CD14-positive monocyte (primary cell): ENCODE results near the gene PLXNA1. TPM values are rescaled to one million over a fixed set of nuclear protein-coding genes. Genes with fewer than 3 reads are reported as not detected.
A peak's percentile ranks its signal among the peaks of the same experiment; 100 is the strongest.

Source experiments
- DNase-seq, 3 donors: peaks; one replicate each; pipeline ENCODE4 v3.0.0-alpha.2; 2011 to 2022
- H2AFZ ChIP-seq: 2 replicates; pipeline ENCODE4 v1.6.0; 2012; ENCODE audit warnings: mild to moderate bottlenecking, low read depth, low read length, inconsistent platforms; ENCODE audit not compliant: insufficient read depth, poor library complexity, severe bottlenecking
- H3K27ac ChIP-seq, 2 donors: 1 replicate in 1 of 2; 2 replicates in 1 of 2; pipeline ENCODE4 v1.5.1; 2012 to 2013; ENCODE audit warnings: low read length in 2 of 2, control low read depth in 1 of 2, inconsistent platforms in 1 of 2, low read depth in 1 of 2, mild to moderate bottlenecking in 1 of 2
- H3K27me3 ChIP-seq, 2 donors: one replicate each; pipeline versions ENCODE4 v1.6.0 to v1.6.1; 2011 to 2013; ENCODE audit warnings: low read length in 2 of 2; ENCODE audit not compliant: control insufficient read depth in 2 of 2, insufficient read depth in 2 of 2
- H3K36me3 ChIP-seq, 2 donors: replicated peaks in 1 of 2; 1 replicate in 1 of 2; 2 replicates in 1 of 2; pipeline versions ENCODE4 v1.5.1 to v1.6.1; 2012 to 2013; ENCODE audit warnings: low read length in 2 of 2, control low read depth in 1 of 2, inconsistent platforms in 1 of 2, mild to moderate bottlenecking in 1 of 2; ENCODE audit not compliant: insufficient read depth in 2 of 2, control insufficient read depth in 1 of 2
- H3K4me1 ChIP-seq, 2 donors: 1 replicate in 1 of 2; 2 replicates in 1 of 2; pipeline versions ENCODE4 v1.5.1 to v1.6.1; 2012 to 2013; ENCODE audit warnings: low read length in 2 of 2, control low read depth in 1 of 2, inconsistent platforms in 1 of 2, mild to moderate bottlenecking in 1 of 2, moderate library complexity in 1 of 2; ENCODE audit not compliant: insufficient read depth in 2 of 2, control insufficient read depth in 1 of 2
- H3K4me2 ChIP-seq: replicated peaks from 2 replicates; pipeline ENCODE3; 2012; ENCODE audit warnings: low read length, moderate library complexity, mild to moderate bottlenecking; ENCODE audit not compliant: poor library complexity, severe bottlenecking; ENCODE audit errors: extremely low read depth
- H3K4me3 ChIP-seq, 3 experiments: fragments of 200-600 bp in 1 of 3; sonication (generic) in 1 of 3; replicated peaks in 1 of 3; 1 replicate in 2 of 3; 2 replicates in 1 of 3; pipeline ENCODE4 v1.5.1; 2011 to 2013; ENCODE audit warnings: low read length in 3 of 3, mild to moderate bottlenecking in 3 of 3, control low read depth in 2 of 3, low read depth in 2 of 3, inconsistent platforms in 1 of 3, moderate library complexity in 1 of 3
- H3K79me2 ChIP-seq: 2 replicates; pipeline ENCODE4 v1.6.0; 2012; ENCODE audit warnings: mild to moderate bottlenecking, control low read depth, inconsistent platforms, low read length, moderate library complexity; ENCODE audit not compliant: insufficient read depth
- H3K9ac ChIP-seq: 2 replicates; pipeline ENCODE4 v1.6.0; 2017; ENCODE audit warnings: low read length, mild to moderate bottlenecking; ENCODE audit not compliant: insufficient read depth, poor library complexity, severe bottlenecking
- H3K9me3 ChIP-seq, 2 donors: replicated peaks in 1 of 2; 1 replicate in 1 of 2; 2 replicates in 1 of 2; pipeline versions ENCODE4 v1.5.1 to v1.6.1; 2012 to 2013; ENCODE audit warnings: low read length in 2 of 2, control low read depth in 1 of 2; ENCODE audit not compliant: control insufficient read depth in 1 of 2, insufficient read depth in 1 of 2
- H4K20me1 ChIP-seq: 2 replicates; pipeline ENCODE4 v1.6.0; 2012; ENCODE audit warnings: mild to moderate bottlenecking, low read length, control low read depth, moderate library complexity; ENCODE audit not compliant: insufficient read depth
- H3K27ac Mint-ChIP-seq, 7 donors: one replicate each; pipeline ENCODE4 v1.8.0; 2020; ENCODE audit warnings: mild to moderate bottlenecking in 7 of 7, mixed read lengths in 7 of 7, moderate library complexity in 6 of 7, inconsistent platforms in 2 of 7
- H3K27me3 Mint-ChIP-seq, 3 donors: one replicate each; pipeline ENCODE4 v1.8.0; 2021 to 2022; ENCODE audit warnings: low read depth in 3 of 3, mild to moderate bottlenecking in 3 of 3, mixed read lengths in 3 of 3, moderate library complexity in 3 of 3, inconsistent platforms in 1 of 3
- H3K36me3 Mint-ChIP-seq, 2 donors: one replicate each; pipeline ENCODE4 v1.8.0; 2020; ENCODE audit warnings: mixed read lengths in 2 of 2, inconsistent platforms in 1 of 2, mild to moderate bottlenecking in 1 of 2
- H3K4me1 Mint-ChIP-seq: one replicate; pipeline ENCODE4 v1.8.0; 2020; ENCODE audit warnings: mild to moderate bottlenecking, mixed read lengths
- H3K4me3 Mint-ChIP-seq, 2 donors: one replicate each; pipeline ENCODE4 v1.8.0; 2020; ENCODE audit warnings: mild to moderate bottlenecking in 2 of 2, mixed read lengths in 2 of 2, moderate library complexity in 1 of 2
- H3K9me3 Mint-ChIP-seq, 7 donors: one replicate each; pipeline ENCODE4 v1.8.0; 2020 to 2022; ENCODE audit warnings: mixed read lengths in 7 of 7, mild to moderate bottlenecking in 6 of 7, moderate library complexity in 6 of 7, inconsistent platforms in 2 of 7
- WGBS: methylation state at CpG from one replicate; pipeline ENCODE4 v1.1.5; 2013; ENCODE audit warnings: missing lambda C conversion rate; ENCODE audit not compliant: insufficient coverage; 5-methylcytosine and 5-hydroxymethylcytosine counted together
- intact Hi-C, 2 donors: fragments of 100-400 bp; cut with micrococcal nuclease; formaldehyde crosslinking; loops; one replicate each; pipeline versions ENCODE4 v1.15.0 to v1.15.1; 2023
- polyA plus RNA-seq, 3 donors: library from polyadenylated mRNA; depleted of rRNA in 1 of 3; unstranded in 2 of 3; stranded (reverse) in 1 of 3; fragments of 300-500 nt in 2 of 3; fragments of >200 nt in 1 of 3; fragmentation: Illumina TruSeq in 2 of 3; gene quantifications; 1 replicate in 2 of 3; 2 replicates in 1 of 3; pipeline ENCODE4 v1.2.3, GENCODE V29; 2012 to 2021
- TF ChIP-seq, protein P1 (sequence below): fragments of 200-600 bp; IDR thresholded peaks from one replicate; pipeline ENCODE4 v1.8.0; 2022; ENCODE audit warnings: antibody characterized with exemption, mild to moderate bottlenecking

Gene PLXNA1
- polyA plus RNA-seq, 3 donors: 2.7 TPM; not detected in 2

DNA sequence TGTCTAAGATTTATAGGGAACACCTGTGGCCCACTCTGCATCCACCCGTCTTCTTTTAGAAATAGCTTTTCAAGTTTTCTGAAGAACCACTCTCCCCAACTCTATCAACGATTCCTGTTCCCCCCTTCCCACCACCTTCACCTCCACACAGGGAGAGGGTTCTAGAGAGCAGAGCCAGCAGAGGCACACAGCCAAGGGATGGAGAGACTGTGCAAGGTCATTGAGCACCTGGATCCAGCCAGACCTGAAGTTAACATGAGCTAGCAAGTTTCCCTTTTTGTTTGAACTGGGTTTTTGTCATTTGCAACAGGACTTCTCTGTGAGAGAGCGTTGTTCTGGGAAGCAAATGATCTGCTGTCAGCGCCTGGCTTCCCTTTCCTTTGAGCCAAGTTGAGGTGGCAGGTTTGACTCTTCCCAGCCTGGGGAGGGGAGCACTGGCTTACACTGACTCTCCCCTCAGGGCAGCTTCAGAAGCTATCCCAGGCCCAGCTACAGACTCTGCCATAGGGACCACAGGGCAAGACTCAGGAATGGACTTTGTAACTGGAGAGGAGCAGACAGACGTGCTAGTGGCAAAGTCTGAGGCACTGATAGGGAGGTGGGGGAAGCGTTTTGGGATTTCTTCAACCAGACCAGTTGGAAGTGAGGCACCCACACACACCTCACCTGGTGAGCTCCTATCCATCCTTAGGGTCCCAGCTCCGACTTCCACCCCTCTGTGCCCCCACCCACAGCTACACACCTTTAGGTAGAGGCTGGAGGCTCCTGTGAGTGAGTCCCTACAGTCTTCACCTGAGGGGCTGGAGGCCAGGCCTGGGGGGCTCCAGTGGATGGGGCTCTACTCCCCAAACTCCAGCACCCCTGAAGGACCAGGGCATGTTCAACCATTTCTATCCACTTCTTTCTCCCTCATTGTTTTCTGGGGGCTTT lies 19.4 kb upstream of the PLXNA1 start:
- DNase-seq: no peak
- Mint-ChIP-seq H3K36me3 (no peaks in the 10 kb centered on the region), H3K27ac (no peak overlapping the region), H3K9me3 (no peaks in the 10 kb centered on the region), H3K4me1 (no peaks in the 10 kb centered on the region), H3K4me3 (no peak overlapping the region), H3K27me3 (peaks cover 10 to 36% (median 19%) of the 10 kb centered on the region in 3 donors)
- H3K4me3 ChIP-seq: no peak overlapping the region
- intact Hi-C loops: no loop called here
- H3K9ac ChIP-seq: no peak overlapping the region
- H3K27me3 ChIP-seq: peaks cover 0 to 17% of the 10 kb centered on the region in 2 donors
- H3K27ac ChIP-seq: no peak overlapping the region
- TF ChIP-seq, protein P1, sequence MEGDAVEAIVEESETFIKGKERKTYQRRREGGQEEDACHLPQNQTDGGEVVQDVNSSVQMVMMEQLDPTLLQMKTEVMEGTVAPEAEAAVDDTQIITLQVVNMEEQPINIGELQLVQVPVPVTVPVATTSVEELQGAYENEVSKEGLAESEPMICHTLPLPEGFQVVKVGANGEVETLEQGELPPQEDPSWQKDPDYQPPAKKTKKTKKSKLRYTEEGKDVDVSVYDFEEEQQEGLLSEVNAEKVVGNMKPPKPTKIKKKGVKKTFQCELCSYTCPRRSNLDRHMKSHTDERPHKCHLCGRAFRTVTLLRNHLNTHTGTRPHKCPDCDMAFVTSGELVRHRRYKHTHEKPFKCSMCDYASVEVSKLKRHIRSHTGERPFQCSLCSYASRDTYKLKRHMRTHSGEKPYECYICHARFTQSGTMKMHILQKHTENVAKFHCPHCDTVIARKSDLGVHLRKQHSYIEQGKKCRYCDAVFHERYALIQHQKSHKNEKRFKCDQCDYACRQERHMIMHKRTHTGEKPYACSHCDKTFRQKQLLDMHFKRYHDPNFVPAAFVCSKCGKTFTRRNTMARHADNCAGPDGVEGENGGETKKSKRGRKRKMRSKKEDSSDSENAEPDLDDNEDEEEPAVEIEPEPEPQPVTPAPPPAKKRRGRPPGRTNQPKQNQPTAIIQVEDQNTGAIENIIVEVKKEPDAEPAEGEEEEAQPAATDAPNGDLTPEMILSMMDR: no peak
- H3K9me3 ChIP-seq: no peaks in the 10 kb centered on the region
- H3K36me3 ChIP-seq: no peaks in the 10 kb centered on the region
- 95% methylated on average over 4 of the region's 7 CpGs for WGBS
- no peak overlapping the region for H2AFZ ChIP-seq
- no peaks in the 10 kb centered on the region for H4K20me1 ChIP-seq
- no peaks in the 10 kb centered on the region for H3K79me2 ChIP-seq
- H3K4me2 ChIP-seq: no peak overlapping the region
- no peaks in the 10 kb centered on the region for H3K4me1 ChIP-seq

DNA sequence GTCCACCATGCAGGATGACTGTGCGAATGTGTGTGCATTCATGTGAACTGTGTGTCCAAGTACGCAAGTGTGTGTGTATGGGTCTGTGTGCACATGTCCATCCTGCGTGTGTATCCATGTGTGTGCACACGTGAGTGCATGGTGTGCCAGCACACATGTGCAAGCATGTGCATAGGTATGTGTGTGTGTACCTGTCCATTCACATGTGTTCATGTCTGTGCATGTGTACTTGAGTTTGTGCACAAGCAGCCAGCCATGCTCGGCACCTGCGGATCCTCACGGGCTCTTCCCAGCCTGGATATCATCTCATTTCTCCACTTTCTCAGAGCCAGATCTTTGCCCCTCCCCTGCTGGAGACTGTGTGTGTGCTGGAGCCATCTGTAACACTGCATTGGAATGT lies 18.7 kb upstream of the PLXNA1 start:
- Histone ChIP-seq H3K27ac (no peak overlapping the region), H3K27me3 (peaks cover 0 to 20% of the 10 kb centered on the region in 2 donors), H3K4me2 (no peak overlapping the region), H3K9ac (no peak overlapping the region), H3K36me3 (no peaks in the 10 kb centered on the region), H3K9me3 (no peaks in the 10 kb centered on the region), H2AFZ (no peak overlapping the region), H3K79me2 (no peaks in the 10 kb centered on the region), H4K20me1 (no peaks in the 10 kb centered on the region), H3K4me3 (no peak overlapping the region), H3K4me1 (no peaks in the 10 kb centered on the region)
- no peaks in the 10 kb centered on the region for H3K36me3 Mint-ChIP-seq
- H3K27me3 Mint-ChIP-seq: peaks cover 7 to 37% (median 24%) of the 10 kb centered on the region in 3 donors
- H3K4me1 Mint-ChIP-seq: no peaks in the 10 kb centered on the region
- intact Hi-C loops: no loop called here
- H3K4me3 Mint-ChIP-seq: no peak overlapping the region
- WGBS: 81% methylated on average over 4 of the region's 7 CpGs
- no peak for DNase-seq
- TF ChIP-seq, protein P1: no peak
- peak overlapping the region in 1 of 7 donors; percentile 5 for H3K27ac Mint-ChIP-seq
- peaks cover 0 to 1% (median 0%) of the 10 kb centered on the region in 7 donors for H3K9me3 Mint-ChIP-seq
